Measurements from ENCODE around the gene ZNF217.
"Not testable (repeated sequence)": the region's sequence is repeated elsewhere in the genome, so short reads cannot be mapped to it uniquely, and the experiment has no call there.

Gene ZNF217

GRCh38 chr20:53567379-53567917 is 26.2 kb downstream of the ZNF217 start:
- Histone ChIP-seq H3K4me2 (ENCODE audit: low read depth, low read length, poor library complexity, severe bottlenecking) (no peak overlapping the region), H3K4me1 (ENCODE audit: insufficient read depth, low read length, poor library complexity, severe bottlenecking) (no peaks in the 10 kb centered on the region), H3K9ac (ENCODE audit: low read depth, low read length, poor library complexity, severe bottlenecking) (no peak overlapping the region), H3K4me3 (ENCODE audit: low read length, poor library complexity, severe bottlenecking) (no peak overlapping the region), H3K79me2 (ENCODE audit: insufficient read depth, low read length) (peaks cover 49% of the 10 kb centered on the region), H3K9me3 (ENCODE audit: insufficient read depth, low read depth, low read length) (no peaks in the 10 kb centered on the region), H3F3A (ENCODE audit: low read depth) (no peaks in the 10 kb centered on the region), H3K27me3 (ENCODE audit: insufficient read depth, low read length, poor library complexity, severe bottlenecking) (no peaks in the 10 kb centered on the region), H3K9me2 (replicated peaks; ENCODE audit: low read depth, low read length) (no peaks in the 10 kb centered on the region), H4K20me1 (ENCODE audit: insufficient read depth, low read length, poor library complexity, severe bottlenecking) (peaks cover 38% of the 10 kb centered on the region), H2AFZ (ENCODE audit: low read length) (no peak overlapping the region), H3K36me3 (ENCODE audit: insufficient read depth, low read length) (peaks cover 67% of the 10 kb centered on the region)
- TF ChIP-seq CTCF (conservative IDR thresholded peaks at IDR 0.05; ENCODE audit: low read length) (no peak), EZH2phosphoT487 (IDR thresholded peaks at IDR 0.05; ENCODE audit: borderline replicate concordance) (no peak)

GRCh38 chr20:53566623-53567022 is 27.0 kb downstream of the ZNF217 start:
- H3K9me3 ChIP-seq (ENCODE audit: insufficient read depth, low read depth, low read length); H2AFZ ChIP-seq (ENCODE audit: low read length); H3F3A ChIP-seq (ENCODE audit: low read depth); H3K9me2 ChIP-seq (replicated peaks; ENCODE audit: low read depth, low read length); H3K4me2 ChIP-seq (ENCODE audit: low read depth, low read length, poor library complexity, severe bottlenecking); H3K4me3 ChIP-seq (ENCODE audit: low read length, poor library complexity, severe bottlenecking); H3K9ac ChIP-seq (ENCODE audit: low read depth, low read length, poor library complexity, severe bottlenecking); H3K27me3 ChIP-seq (ENCODE audit: insufficient read depth, low read length, poor library complexity, severe bottlenecking); H3K4me1 ChIP-seq (ENCODE audit: insufficient read depth, low read length, poor library complexity, severe bottlenecking): not testable (repeated sequence)
- Histone ChIP-seq H3K79me2 (ENCODE audit: insufficient read depth, low read length) (peaks cover 41% of the 10 kb centered on the region), H3K36me3 (ENCODE audit: insufficient read depth, low read length) (peaks cover 59% of the 10 kb centered on the region), H4K20me1 (ENCODE audit: insufficient read depth, low read length, poor library complexity, severe bottlenecking) (peaks cover 30% of the 10 kb centered on the region)

GRCh38 chr20:53565254-53565653 is 28.4 kb downstream of the ZNF217 start:
- no peaks in the 10 kb centered on the region for H3K4me1 ChIP-seq (ENCODE audit: insufficient read depth, low read length, poor library complexity, severe bottlenecking)
- H3K9me3 ChIP-seq (ENCODE audit: insufficient read depth, low read depth, low read length): no peaks in the 10 kb centered on the region
- TF ChIP-seq CTCF (conservative IDR thresholded peaks at IDR 0.05; ENCODE audit: low read length): no peak
- no peak for TF ChIP-seq EZH2phosphoT487 (IDR thresholded peaks at IDR 0.05; ENCODE audit: borderline replicate concordance)
- H3K9me2 ChIP-seq (replicated peaks; ENCODE audit: low read depth, low read length): no peaks in the 10 kb centered on the region
- no peaks in the 10 kb centered on the region for H3K27me3 ChIP-seq (ENCODE audit: insufficient read depth, low read length, poor library complexity, severe bottlenecking)
- H4K20me1 ChIP-seq (ENCODE audit: insufficient read depth, low read length, poor library complexity, severe bottlenecking): peaks cover 16% of the 10 kb centered on the region
- H3K36me3 ChIP-seq (ENCODE audit: insufficient read depth, low read length): peaks cover 46% of the 10 kb centered on the region
- no peak overlapping the region for H3K4me3 ChIP-seq (ENCODE audit: low read length, poor library complexity, severe bottlenecking)
- no peak overlapping the region for H3K9ac ChIP-seq (ENCODE audit: low read depth, low read length, poor library complexity, severe bottlenecking)
- H3K4me2 ChIP-seq (ENCODE audit: low read depth, low read length, poor library complexity, severe bottlenecking): no peak overlapping the region
- peaks cover 28% of the 10 kb centered on the region for H3K79me2 ChIP-seq (ENCODE audit: insufficient read depth, low read length)
- no peaks in the 10 kb centered on the region for H3F3A ChIP-seq (ENCODE audit: low read depth)
- no peak overlapping the region for H2AFZ ChIP-seq (ENCODE audit: low read length)

GRCh38 chr20:53562104-53562764 is 31.4 kb downstream of the ZNF217 start:
- not testable (repeated sequence) for H3K9me2 ChIP-seq (replicated peaks; ENCODE audit: low read depth, low read length); H3K4me1 ChIP-seq (ENCODE audit: insufficient read depth, low read length, poor library complexity, severe bottlenecking); H4K20me1 ChIP-seq (ENCODE audit: insufficient read depth, low read length, poor library complexity, severe bottlenecking); H3K79me2 ChIP-seq (ENCODE audit: insufficient read depth, low read length); H3K4me2 ChIP-seq (ENCODE audit: low read depth, low read length, poor library complexity, severe bottlenecking); H3K9me3 ChIP-seq (ENCODE audit: insufficient read depth, low read depth, low read length); H3K27me3 ChIP-seq (ENCODE audit: insufficient read depth, low read length, poor library complexity, severe bottlenecking); H2AFZ ChIP-seq (ENCODE audit: low read length); H3K4me3 ChIP-seq (ENCODE audit: low read length, poor library complexity, severe bottlenecking); H3F3A ChIP-seq (ENCODE audit: low read depth); H3K9ac ChIP-seq (ENCODE audit: low read depth, low read length, poor library complexity, severe bottlenecking)
- peaks cover 17% of the 10 kb centered on the region for H3K36me3 ChIP-seq (ENCODE audit: insufficient read depth, low read length)

Data from Loucy (cell line).